Nephron progenitor cell (in vitro differentiated cells): ENCODE measurements around the gene RGCC.

Experiments
- DNase-seq: peaks from one replicate; pipeline ENCODE4 v3.0.0; 2021
- H3K27ac Mint-ChIP-seq: 2 replicates; pipeline ENCODE4 v1.8.0; 2021; ENCODE audit warnings: mild to moderate bottlenecking, moderate library complexity, mixed read lengths
- H3K27me3 Mint-ChIP-seq: 2 replicates; pipeline ENCODE4 v1.8.0; 2021; ENCODE audit warnings: mild to moderate bottlenecking, low read depth, mixed read lengths; ENCODE audit not compliant: poor library complexity
- H3K36me3 Mint-ChIP-seq: 2 replicates; pipeline ENCODE4 v1.8.0; 2021; ENCODE audit warnings: low read depth, mixed read lengths
- H3K4me1 Mint-ChIP-seq: 2 replicates; pipeline ENCODE4 v1.8.0; 2021; ENCODE audit warnings: mixed read lengths
- H3K4me3 Mint-ChIP-seq: 2 replicates; pipeline ENCODE4 v1.8.0; 2021; ENCODE audit warnings: mild to moderate bottlenecking, moderate library complexity, mixed read lengths
- H3K9me3 Mint-ChIP-seq: 2 replicates; pipeline ENCODE4 v1.8.0; 2021; ENCODE audit warnings: mild to moderate bottlenecking, moderate library complexity, mixed read lengths
- CTCF ChIP-seq: fragments of 200-600 bp; sonication (generic); IDR thresholded peaks from 2 replicates; pipeline ENCODE4 v1.5.0; 2021; ENCODE audit warnings: antibody characterized with exemption

The RGCC gene

GRCh38 chr13:41496420-41497234 lies 39.3 kb downstream of the RGCC start:
- no peaks in the 10 kb centered on the region for H3K36me3 Mint-ChIP-seq
- H3K27me3 Mint-ChIP-seq, result peaks cover 3% of the 10 kb centered on the region
- no peak overlapping the region for H3K4me3 Mint-ChIP-seq
- DNase-seq, result no peak
- no peak overlapping the region for H3K27ac Mint-ChIP-seq
- H3K4me1 Mint-ChIP-seq, result peaks cover 9% of the 10 kb centered on the region
- TF ChIP-seq CTCF, result no peak
- no peaks in the 10 kb centered on the region for H3K9me3 Mint-ChIP-seq

GRCh38 chr13:41497436-41497835 lies 40.1 kb downstream of the RGCC start:
- Mint-ChIP-seq H3K27ac (no peak overlapping the region), H3K9me3 (no peaks in the 10 kb centered on the region), H3K4me3 (no peak overlapping the region), H3K27me3 (peaks cover 3% of the 10 kb centered on the region), H3K4me1 (peaks cover 9% of the 10 kb centered on the region), H3K36me3 (no peaks in the 10 kb centered on the region)
- DNase-seq, result no peak
- TF ChIP-seq CTCF, result no peak

GRCh38 chr13:41499452-41499851 lies 42.1 kb downstream of the RGCC start:
- H3K36me3 Mint-ChIP-seq, result no peaks in the 10 kb centered on the region
- no peak for DNase-seq
- H3K4me1 Mint-ChIP-seq, result peaks cover 9% of the 10 kb centered on the region
- no peak overlapping the region for H3K27ac Mint-ChIP-seq
- peaks cover 12% of the 10 kb centered on the region for H3K9me3 Mint-ChIP-seq
- H3K4me3 Mint-ChIP-seq, result no peak overlapping the region
- peaks cover 6% of the 10 kb centered on the region for H3K27me3 Mint-ChIP-seq
- TF ChIP-seq CTCF, result no peak

- no peak for DNase-seq
- peaks cover 21% of the 10 kb centered on the region for H3K9me3 Mint-ChIP-seq
- TF ChIP-seq CTCF, result no peak
- H3K36me3 Mint-ChIP-seq, result no peaks in the 10 kb centered on the region
- peaks cover 7% of the 10 kb centered on the region for H3K27me3 Mint-ChIP-seq
- peaks cover 7% of the 10 kb centered on the region for H3K4me1 Mint-ChIP-seq
- no peak overlapping the region for H3K4me3 Mint-ChIP-seq
- H3K27ac Mint-ChIP-seq, result no peak overlapping the region
These were observed 43.2 kb downstream of the RGCC start for GRCh38 chr13:41500511-41500910.

GRCh38 chr13:41501281-41501680 lies 43.9 kb downstream of the RGCC start:
- DNase-seq, result no peak
- H3K4me1 Mint-ChIP-seq, result peaks cover 5% of the 10 kb centered on the region
- TF ChIP-seq CTCF, result no peak
- no peak overlapping the region for H3K27ac Mint-ChIP-seq
- H3K36me3 Mint-ChIP-seq, result no peaks in the 10 kb centered on the region
- H3K4me3 Mint-ChIP-seq, result no peak overlapping the region
- H3K27me3 Mint-ChIP-seq, result peaks cover 7% of the 10 kb centered on the region
- H3K9me3 Mint-ChIP-seq, result peaks cover 27% of the 10 kb centered on the region

GRCh38 chr13:41502031-41502430 lies 44.7 kb downstream of the RGCC start:
- Mint-ChIP-seq H3K4me3 (no peak overlapping the region), H3K9me3 (peaks cover 27% of the 10 kb centered on the region), H3K27ac (no peak overlapping the region), H3K27me3 (peaks cover 7% of the 10 kb centered on the region), H3K36me3 (no peaks in the 10 kb centered on the region), H3K4me1 (peaks cover 5% of the 10 kb centered on the region)
- TF ChIP-seq CTCF, result no peak
- no peak for DNase-seq
